Keratinocyte (primary cell): ENCODE measurements around the gene STK11IP. TPM values are rescaled to one million over a fixed set of nuclear protein-coding genes. Genes with fewer than 3 reads are reported as not detected.

Experiments
- DNase-seq: peaks from one replicate; pipeline ENCODE4 v3.0.0-alpha.2; 2011; ENCODE audit warnings: low read depth, missing footprints, low spot score
- FAIRE-seq: peaks from 2 replicates; lab custom pipeline; 2011; peaks lifted over from hg19 to GRCh38; lab: Jason Lieb, UNC
- H2AFZ ChIP-seq: 2 replicates; pipeline ENCODE4 v1.6.0; 2012; ENCODE audit warnings: low read length, control low read depth, inconsistent platforms; ENCODE audit not compliant: control insufficient read depth
- H3K27ac ChIP-seq: 2 replicates; pipeline ENCODE4 v1.5.1; 2011; ENCODE audit warnings: low read length; ENCODE audit not compliant: control insufficient read depth, insufficient read depth
- H3K27me3 ChIP-seq: 3 replicates; pipeline ENCODE4 v1.6.0; 2011; ENCODE audit warnings: low read length; ENCODE audit not compliant: control insufficient read depth, insufficient read depth; ENCODE audit errors: extremely low read depth
- H3K36me3 ChIP-seq, 2 experiments: 2 replicates in 1 of 2; 3 replicates in 1 of 2; pipeline ENCODE4 v1.5.1; 2011; ENCODE audit warnings: low read length in 2 of 2, mild to moderate bottlenecking in 1 of 2; ENCODE audit not compliant: control insufficient read depth in 2 of 2, insufficient read depth in 2 of 2; ENCODE audit errors: extremely low read depth in 1 of 2
- H3K4me1 ChIP-seq: 3 replicates; pipeline ENCODE4 v1.5.1; 2011; ENCODE audit warnings: low read length; ENCODE audit not compliant: control insufficient read depth, insufficient read depth; ENCODE audit errors: extremely low read depth
- H3K4me2 ChIP-seq: 3 replicates; pipeline ENCODE4 v1.6.0; 2011; ENCODE audit warnings: low read depth, low read length; ENCODE audit not compliant: control insufficient read depth, insufficient read depth; ENCODE audit errors: extremely low read depth
- H3K4me3 ChIP-seq, 3 experiments: fragments of 200-600 bp in 1 of 3; sonication (generic) in 1 of 3; 2 replicates in 2 of 3; 3 replicates in 1 of 3; pipeline ENCODE4 v1.5.1; 2011 to 2016; ENCODE audit warnings: low read length in 3 of 3, mild to moderate bottlenecking in 3 of 3, control low read depth in 2 of 3, inconsistent platforms in 1 of 3, low read depth in 1 of 3, mixed read lengths in 1 of 3, mixed run types in 1 of 3, moderate library complexity in 1 of 3; ENCODE audit not compliant: control insufficient read depth in 2 of 3, insufficient read depth in 2 of 3; ENCODE audit errors: extremely low read depth in 1 of 3
- H3K79me2 ChIP-seq: 2 replicates; pipeline ENCODE4 v1.6.0; 2012; ENCODE audit warnings: low read length; ENCODE audit not compliant: control insufficient read depth, insufficient read depth
- H3K9ac ChIP-seq: 3 replicates; pipeline ENCODE4 v1.6.0; 2011; ENCODE audit warnings: low read length; ENCODE audit not compliant: control insufficient read depth, insufficient read depth; ENCODE audit errors: extremely low read depth
- H3K9me1 ChIP-seq: 3 replicates; pipeline ENCODE4 v1.6.0; 2011; ENCODE audit warnings: low read length; ENCODE audit not compliant: control insufficient read depth, insufficient read depth; ENCODE audit errors: extremely low read depth
- H3K9me3 ChIP-seq: 2 replicates; pipeline ENCODE4 v1.5.1; 2012; ENCODE audit warnings: low read depth, low read length; ENCODE audit not compliant: control insufficient read depth
- H4K20me1 ChIP-seq: 3 replicates; pipeline ENCODE4 v1.6.0; 2011; ENCODE audit warnings: low read length; ENCODE audit not compliant: control insufficient read depth, insufficient read depth; ENCODE audit errors: extremely low read depth
- CTCF ChIP-seq, 3 experiments: IDR thresholded peaks in 1 of 3; conservative IDR thresholded peaks in 1 of 3; optimal IDR thresholded peaks in 1 of 3; 2 replicates in 2 of 3; 3 replicates in 1 of 3; pipeline versions ENCODE3 to v1.5.1; 2011; ENCODE audit warnings: low read length in 3 of 3, mild to moderate bottlenecking in 3 of 3, moderate library complexity in 2 of 3, control low read depth in 1 of 3, inconsistent platforms in 1 of 3; ENCODE audit not compliant: insufficient read depth in 2 of 3; ENCODE audit errors: extremely low read depth in 1 of 3
- EZH2 ChIP-seq: IDR thresholded peaks from one replicate; pipeline ENCODE4 v1.6.1; 2012; ENCODE audit warnings: inconsistent platforms, mild to moderate bottlenecking, low read length, moderate library complexity
- dilution Hi-C: fragments of 300-500 bp; cut with MboI; formaldehyde crosslinking; loops from one replicate; pipeline ENCODE4 v1.7.0; 2020; ENCODE audit warnings: low sequenced_read_pairs; ENCODE audit not compliant: extremely low pct_ligation_motif_present
- polyA plus RNA-seq, 5 experiments: library from polyadenylated mRNA; depleted of rRNA in 3 of 5; stranded (reverse) in 3 of 5; stranded (forward) in 1 of 5; unstranded in 1 of 5; fragments of >200 nt; gene quantifications; 1 replicate in 1 of 5; 2 replicates in 3 of 5; 3 replicates in 1 of 5; pipeline versions ENCODE4 v1.2.1 to v1.2.3, GENCODE V29; 2011 to 2012; ENCODE audit warnings: missing spikeins in 2 of 5, low read depth in 1 of 5, low replicate concordance in 1 of 5

STK11IP gene
- polyA plus RNA-seq, 1 donor (not counting 4 experiments of a cell fraction or from before 2014, with no cell fraction given), result 10.0 TPM

- no peak overlapping the region for H3K9ac ChIP-seq
- no peaks in the 10 kb centered on the region for H3K27me3 ChIP-seq
- TF ChIP-seq CTCF (optimal IDR thresholded peaks at IDR 0.05 in 1 of 3, IDR thresholded peaks at IDR 0.05 in 1 of 3, conservative IDR thresholded peaks at IDR 0.05 in 1 of 3; ENCODE audit: extremely low read depth in 1 of 3, insufficient read depth in 2 of 3, low read length in 3 of 3), result no peak
- TF ChIP-seq EZH2, result no peak
- H3K9me1 ChIP-seq, result no peaks in the 10 kb centered on the region
- dilution Hi-C loops, result no loop called here
- peaks cover 7% of the 10 kb centered on the region for H3K4me1 ChIP-seq
- no peak overlapping the region for H2AFZ ChIP-seq
- no peaks in the 10 kb centered on the region for H3K9me3 ChIP-seq
- H4K20me1 ChIP-seq, result no peaks in the 10 kb centered on the region
- no peak overlapping the region for H3K4me2 ChIP-seq
- H3K79me2 ChIP-seq, result no peaks in the 10 kb centered on the region
- H3K4me3 ChIP-seq, result no peak overlapping the region
- FAIRE-seq, result no peak
- H3K36me3 ChIP-seq, result no peaks in the 10 kb centered on the region
- no peak for DNase-seq
- H3K27ac ChIP-seq, result no peak overlapping the region
These were observed 30.5 kb upstream of the STK11IP start for GRCh38 chr2:219567131-219567530.

GRCh38 chr2:219567791-219568361 lies 29.8 kb upstream of the STK11IP start:
- Histone ChIP-seq H3K36me3 (no peaks in the 10 kb centered on the region), H3K4me3 (no peak overlapping the region), H3K9me3 (no peaks in the 10 kb centered on the region), H3K27me3 (no peaks in the 10 kb centered on the region), H3K4me1 (peaks cover 8% of the 10 kb centered on the region), H3K79me2 (no peaks in the 10 kb centered on the region), H3K9me1 (no peaks in the 10 kb centered on the region), H3K9ac (no peak overlapping the region), H4K20me1 (no peaks in the 10 kb centered on the region), H3K4me2 (no peak overlapping the region), H3K27ac (no peak overlapping the region), H2AFZ (no peak overlapping the region)
- DNase-seq (no peak), FAIRE-seq (no peak)
- dilution Hi-C loops, result no loop called here
- TF ChIP-seq EZH2 (no peak), CTCF (optimal IDR thresholded peaks at IDR 0.05 in 1 of 3, IDR thresholded peaks at IDR 0.05 in 1 of 3, conservative IDR thresholded peaks at IDR 0.05 in 1 of 3; ENCODE audit: extremely low read depth in 1 of 3, insufficient read depth in 2 of 3, low read length in 3 of 3) (no peak)
